ENCODE data around the gene EYA2.
"Not testable (repeated sequence)": the region's sequence is repeated elsewhere in the genome, so short reads cannot be mapped to it uniquely, and the experiment has no call there.

Gene EYA2

GRCh38 chr20:46905364-46906125, 10.9 kb downstream of the EYA2 start:
- Histone ChIP-seq H3K9me3 (no peaks in the 10 kb centered on the region), H3K4me3 (no peak overlapping the region), H3K9ac (no peak overlapping the region), H3K27me3 (no peaks in the 10 kb centered on the region), H3K4me2 (no peak overlapping the region), H3K27ac (no peak overlapping the region), H3K4me1 (no peaks in the 10 kb centered on the region), H4K20me1 (no peaks in the 10 kb centered on the region), H3K36me3 (no peaks in the 10 kb centered on the region)
- no peak for TF ChIP-seq Cebpa-rat (IDR thresholded peaks at IDR 0.05)

DNA sequence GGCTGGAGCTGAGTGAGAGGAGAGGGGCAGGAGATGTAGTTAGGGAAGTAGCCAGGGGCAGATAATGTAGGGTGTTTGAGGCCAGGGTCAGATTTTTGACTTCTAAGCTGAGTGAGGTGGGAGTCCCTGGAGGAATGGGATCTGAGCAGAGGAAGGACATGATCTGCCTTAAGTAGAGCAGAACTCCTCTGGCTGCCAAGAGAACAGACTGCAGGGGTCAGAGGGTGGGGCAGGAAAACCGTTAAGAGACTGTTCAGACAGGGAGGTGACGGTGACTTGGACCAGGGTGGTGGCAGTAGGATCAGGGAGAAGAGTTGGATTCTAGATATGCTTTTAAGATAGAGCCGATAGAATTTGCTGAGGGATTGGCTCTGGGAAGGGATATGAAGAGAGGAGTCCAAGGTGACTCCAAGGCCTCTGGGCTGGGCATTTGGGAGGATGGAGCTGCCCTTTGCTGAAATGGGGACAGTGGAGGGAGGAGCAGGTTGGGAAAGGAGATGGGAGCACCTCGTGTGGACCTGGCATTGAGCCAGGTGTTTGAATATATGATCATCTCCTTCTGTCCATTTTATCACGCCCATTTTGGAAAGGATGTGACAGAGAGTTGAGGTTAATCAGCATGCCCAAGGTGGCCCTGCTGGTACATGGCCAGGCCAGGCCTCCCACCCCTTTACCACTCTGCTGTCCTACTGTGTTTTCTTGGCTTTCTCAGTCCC, 18.8 kb downstream of the EYA2 start:
- Histone ChIP-seq H3K36me3 (no peaks in the 10 kb centered on the region), H3K27me3 (no peaks in the 10 kb centered on the region), H4K20me1 (no peaks in the 10 kb centered on the region)

DNA sequence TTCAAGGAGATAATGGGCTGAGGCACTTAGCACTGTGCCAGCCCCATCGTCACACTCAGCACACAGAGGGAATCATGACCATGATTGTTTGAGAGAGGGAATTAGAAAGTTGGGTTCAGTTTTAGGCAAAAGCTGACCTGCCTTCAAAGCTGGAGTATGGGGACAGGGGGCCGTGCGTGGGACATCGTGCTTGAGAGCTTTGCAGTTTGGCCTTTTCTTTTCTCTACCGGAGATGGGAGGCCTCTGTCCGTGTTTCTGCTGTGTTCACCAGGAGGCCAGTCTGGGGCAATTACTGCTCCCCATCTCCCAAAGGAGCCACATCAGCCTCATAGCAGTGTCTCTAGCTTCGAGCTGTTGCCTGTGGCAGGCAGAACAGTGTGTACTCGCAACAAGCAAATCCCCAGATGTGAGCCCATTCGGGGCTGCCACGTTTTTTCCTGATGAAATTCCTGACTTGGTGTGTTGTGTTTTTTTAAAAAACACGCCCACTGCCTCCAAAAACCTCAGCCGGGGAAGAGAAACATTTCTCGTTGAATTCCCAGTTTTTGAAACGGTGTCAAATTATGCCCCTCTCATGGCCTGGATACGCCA, 20.2 kb downstream of the EYA2 start:
- no peaks in the 10 kb centered on the region for H3K27me3 ChIP-seq
- H3K36me3 ChIP-seq = no peaks in the 10 kb centered on the region
- no peak for TF ChIP-seq Cebpa-rat (IDR thresholded peaks at IDR 0.05)
- H3K4me3 ChIP-seq = no peak overlapping the region
- H4K20me1 ChIP-seq = no peaks in the 10 kb centered on the region
- H3K27ac ChIP-seq = no peak overlapping the region
- H3K4me2 ChIP-seq = no peak overlapping the region
- no peak overlapping the region for H3K9ac ChIP-seq
- H3K4me1 ChIP-seq = peaks cover 8% of the 10 kb centered on the region
- H3K9me3 ChIP-seq = peaks cover 15% of the 10 kb centered on the region

More for the DNA sequence above, 18.8 kb downstream of the EYA2 start:
- Histone ChIP-seq H3K27ac (no peak overlapping the region), H3K4me2 (peak overlapping the region; percentile 13; the same call in 1 of the 2 replicates), H3K4me1 (peaks cover 8% of the 10 kb centered on the region), H3K9ac (no peak overlapping the region), H3K9me3 (peaks cover 4% of the 10 kb centered on the region; the same call in 1 of the 2 replicates), H3K4me3 (no peak overlapping the region)
- no peak for TF ChIP-seq Cebpa-rat (IDR thresholded peaks at IDR 0.05)

DNA sequence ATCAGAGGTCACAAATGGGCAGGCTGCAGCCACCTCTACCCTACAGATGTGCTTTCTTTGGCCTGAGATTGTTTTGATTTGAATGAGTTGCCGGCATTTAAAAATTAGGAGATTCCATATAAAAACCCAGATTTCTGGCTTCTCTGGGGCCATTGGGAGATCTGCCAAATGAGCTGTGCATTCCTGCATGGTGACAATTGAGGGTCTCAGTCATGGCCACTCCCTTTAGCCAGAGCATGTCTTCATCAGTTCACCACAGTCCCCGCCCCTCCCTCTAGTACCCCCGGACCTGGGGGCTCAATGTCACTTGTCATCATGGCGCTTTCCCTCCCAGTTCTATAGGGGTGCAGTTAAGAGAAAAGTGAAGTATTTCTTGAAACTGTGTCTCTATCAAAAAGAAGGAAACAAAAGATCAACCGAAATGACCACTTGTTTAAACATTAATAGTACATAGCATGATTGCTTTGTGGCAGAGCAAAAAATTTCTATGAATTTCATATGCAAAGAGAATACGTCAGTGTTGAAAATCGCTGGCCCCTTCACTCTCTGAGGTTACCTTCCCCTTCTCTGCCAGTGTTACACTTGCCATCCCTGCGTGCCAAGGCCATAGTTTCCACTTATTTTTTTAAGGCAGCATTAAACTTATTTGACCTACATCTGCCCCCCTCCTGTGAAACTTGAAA, 21.1 kb downstream of the EYA2 start:
- TF ChIP-seq Cebpa-rat (IDR thresholded peaks at IDR 0.05) = no peak

GRCh38 chr20:46916258-46916603, 21.6 kb downstream of the EYA2 start:
- Histone ChIP-seq H3K27ac (no peak overlapping the region), H3K4me3 (no peak overlapping the region), H3K36me3 (no peaks in the 10 kb centered on the region), H3K4me1 (peaks cover 8% of the 10 kb centered on the region), H3K27me3 (no peaks in the 10 kb centered on the region), H3K9me3 (peaks cover 15% of the 10 kb centered on the region), H3K4me2 (no peak overlapping the region), H4K20me1 (no peaks in the 10 kb centered on the region), H3K9ac (no peak overlapping the region)
- no peak for TF ChIP-seq Cebpa-rat (IDR thresholded peaks at IDR 0.05)

More for the DNA sequence above, 21.1 kb downstream of the EYA2 start:
- Histone ChIP-seq H3K4me3 (no peak overlapping the region), H3K9me3 (peaks cover 15% of the 10 kb centered on the region), H3K36me3 (no peaks in the 10 kb centered on the region), H3K27ac (no peak overlapping the region), H3K4me1 (peaks cover 8% of the 10 kb centered on the region), H3K4me2 (no peak overlapping the region), H3K9ac (no peak overlapping the region), H3K27me3 (no peaks in the 10 kb centered on the region), H4K20me1 (no peaks in the 10 kb centered on the region)

GRCh38 chr20:46917155-46917554, 22.5 kb downstream of the EYA2 start:
- Histone ChIP-seq H3K4me2 (no peak overlapping the region), H3K27me3 (no peaks in the 10 kb centered on the region), H3K4me3 (no peak overlapping the region), H3K36me3 (no peaks in the 10 kb centered on the region), H4K20me1 (no peaks in the 10 kb centered on the region), H3K4me1 (peaks cover 8% of the 10 kb centered on the region), H3K9me3 (peaks cover 15% of the 10 kb centered on the region), H3K9ac (no peak overlapping the region), H3K27ac (no peak overlapping the region)
- TF ChIP-seq Cebpa-rat (IDR thresholded peaks at IDR 0.05) = no peak

DNA sequence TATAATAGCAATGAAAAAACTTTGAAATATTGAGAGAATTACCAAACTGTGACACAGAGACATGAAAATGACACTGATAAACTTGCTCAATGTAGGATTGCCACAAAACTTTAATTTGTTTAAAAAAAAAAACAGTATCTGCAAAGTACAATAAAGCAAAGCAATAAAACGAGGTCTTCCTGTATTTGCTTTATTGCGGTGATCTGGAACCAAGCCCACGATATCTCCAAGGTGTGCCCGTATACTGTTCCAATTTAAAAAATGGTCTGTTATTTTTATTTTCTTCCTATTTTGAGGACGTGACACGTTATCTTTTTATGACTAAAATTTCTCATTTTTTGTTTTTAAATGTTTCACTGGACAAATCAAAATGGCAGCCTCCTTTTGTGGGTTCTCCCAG, 25.5 kb downstream of the EYA2 start:
- Histone ChIP-seq H3K27me3 (no peaks in the 10 kb centered on the region), H3K4me1 (no peaks in the 10 kb centered on the region), H3K4me2 (no peak overlapping the region), H3K27ac (no peak overlapping the region), H4K20me1 (no peaks in the 10 kb centered on the region), H3K36me3 (no peaks in the 10 kb centered on the region), H3K9ac (no peak overlapping the region), H3K9me3 (peaks cover 15% of the 10 kb centered on the region), H3K4me3 (no peak overlapping the region)
- TF ChIP-seq Cebpa-rat (IDR thresholded peaks at IDR 0.05) = no peak

DNA sequence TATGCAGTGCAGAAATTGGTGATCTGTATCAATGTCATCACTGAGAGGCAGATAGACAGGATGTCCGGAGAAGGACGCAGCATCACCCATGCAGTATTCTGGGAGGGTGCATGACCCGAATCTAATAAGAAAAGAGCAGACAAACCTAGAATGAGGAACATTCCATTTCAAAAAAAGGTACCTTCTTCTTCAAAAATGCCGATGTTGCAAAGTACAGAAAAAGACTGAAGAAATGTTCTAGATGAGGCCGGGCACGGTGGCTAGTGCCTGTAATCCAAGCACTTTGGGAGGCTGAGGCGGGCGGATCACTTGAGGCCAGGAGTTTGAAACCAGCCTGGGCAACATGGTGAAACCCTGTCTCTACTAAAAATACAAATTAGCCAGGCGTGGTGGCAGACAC, 28.2 kb downstream of the EYA2 start:
- H3K27ac ChIP-seq, H3K9ac ChIP-seq, H3K27me3 ChIP-seq, H3K4me3 ChIP-seq, H3K36me3 ChIP-seq, H3K4me2 ChIP-seq, H3K4me1 ChIP-seq, H4K20me1 ChIP-seq: not testable (repeated sequence)
- peaks cover 24% of the 10 kb centered on the region for H3K9me3 ChIP-seq

- H3K4me2 ChIP-seq = no peak overlapping the region
- H4K20me1 ChIP-seq = no peaks in the 10 kb centered on the region
- H3K9ac ChIP-seq = no peak overlapping the region
- no peaks in the 10 kb centered on the region for H3K4me1 ChIP-seq
- no peaks in the 10 kb centered on the region for H3K27me3 ChIP-seq
- no peak for TF ChIP-seq Cebpa-rat (IDR thresholded peaks at IDR 0.05)
- H3K4me3 ChIP-seq = no peak overlapping the region
- no peaks in the 10 kb centered on the region for H3K36me3 ChIP-seq
- no peak overlapping the region for H3K27ac ChIP-seq
- peaks cover 20% of the 10 kb centered on the region for H3K9me3 ChIP-seq
Measured at GRCh38 chr20:46923550-46923949, 28.9 kb downstream of the EYA2 start.
